ENCODE measurements around the gene OR2A42. TPM values are rescaled to one million over a fixed set of nuclear protein-coding genes. Genes with fewer than 3 reads are reported as not detected.
"Not testable (repeated sequence)": the region's sequence is repeated elsewhere in the genome, so short reads cannot be mapped to it uniquely, and the experiment has no call there.

OR2A42 gene
- polyA plus RNA-seq, 2 of the 4 experiments (the other 2 are of a cell fraction), result not detected

- H3K4me2 ChIP-seq; DNase-seq (ENCODE audit: low read depth in 1 of 2, low spot score in 1 of 2); H3K4me3 ChIP-seq; H3K9me3 ChIP-seq; CTCF ChIA-PET; POLR2A ChIA-PET; FAIRE-seq; H3K27ac ChIP-seq; H3K4me1 ChIP-seq: not testable (repeated sequence)
- peak in 1 of 2 experiments; percentile 21; a peak in 1 of 5 replicates for TF ChIP-seq RAD21 (conservative IDR thresholded peaks at IDR 0.05 in 1 of 2, IDR thresholded peaks at IDR 0.05 in 1 of 2)
- ATAC-seq, result peak in 1 of 2 experiments; percentile 79; a peak in 3 of 6 replicates
- WGBS (ENCODE audit: missing lambda C conversion rate), result 66% methylated on average over 7 of the region's 10 CpGs
Observed at GRCh38 chr7:144178380-144179164, 60.8 kb downstream of the OR2A42 start.

Other genes starting within 250 kb of the OR2A42 start
- not detected in 2 replicates for gene OR6B1, start 239.3 kb downstream of the OR2A42 start, polyA plus RNA-seq (2011; rRNA removed)
- not detected in 3 replicates for gene OR6B1, start 239.3 kb downstream of the OR2A42 start, polyA plus RNA-seq (2017; fragmentation: RNase III; extraction: RNeasy Plus Mini Kit Qiagen cat#74134 plus additional on column Dnase treatment)
- not detected in 2 replicates for gene OR2A5, start 190.7 kb downstream of the OR2A42 start, polyA plus RNA-seq (2011; rRNA removed)
- not detected in 3 replicates for gene OR2A5, start 190.7 kb downstream of the OR2A42 start, polyA plus RNA-seq (2017; fragmentation: RNase III; extraction: RNeasy Plus Mini Kit Qiagen cat#74134 plus additional on column Dnase treatment)
- gene OR2A25, start 169.8 kb downstream of the OR2A42 start, polyA plus RNA-seq (2011; rRNA removed), result not detected in 2 replicates
- gene OR2A25, start 169.8 kb downstream of the OR2A42 start, polyA plus RNA-seq (2017; fragmentation: RNase III; extraction: RNeasy Plus Mini Kit Qiagen cat#74134 plus additional on column Dnase treatment), result not detected in 3 replicates
- gene OR2A12, start 153.3 kb downstream of the OR2A42 start, polyA plus RNA-seq (2011; rRNA removed), result not detected in 2 replicates
- not detected in 3 replicates for gene OR2A12, start 153.3 kb downstream of the OR2A42 start, polyA plus RNA-seq (2017; fragmentation: RNase III; extraction: RNeasy Plus Mini Kit Qiagen cat#74134 plus additional on column Dnase treatment)
- gene OR2A2, start 130.0 kb downstream of the OR2A42 start, polyA plus RNA-seq (2011; rRNA removed), result not detected in 2 replicates
- not detected in 3 replicates for gene OR2A2, start 130.0 kb downstream of the OR2A42 start, polyA plus RNA-seq (2017; fragmentation: RNase III; extraction: RNeasy Plus Mini Kit Qiagen cat#74134 plus additional on column Dnase treatment)
- gene OR2A14, start 116.4 kb downstream of the OR2A42 start, polyA plus RNA-seq (2011; rRNA removed), result not detected in 2 replicates
- gene OR2A14, start 116.4 kb downstream of the OR2A42 start, polyA plus RNA-seq (2017; fragmentation: RNase III; extraction: RNeasy Plus Mini Kit Qiagen cat#74134 plus additional on column Dnase treatment), result not detected in 3 replicates
- 0.08 and 0.22 TPM in 2 replicates for gene CTAGE4, start 56.1 kb downstream of the OR2A42 start, polyA plus RNA-seq (2011; rRNA removed)
- gene CTAGE4, start 56.1 kb downstream of the OR2A42 start, polyA plus RNA-seq (2017; fragmentation: RNase III; extraction: RNeasy Plus Mini Kit Qiagen cat#74134 plus additional on column Dnase treatment), result not detected in 3 replicates
- 0.54 and 0.94 TPM in 2 replicates for gene ARHGEF35, start 43.8 kb downstream of the OR2A42 start, polyA plus RNA-seq (2011; rRNA removed)
- gene ARHGEF35, start 43.8 kb downstream of the OR2A42 start, polyA plus RNA-seq (2017; fragmentation: RNase III; extraction: RNeasy Plus Mini Kit Qiagen cat#74134 plus additional on column Dnase treatment), result 0.71 to 1.3 TPM (median 1.2 TPM) in 3 replicates
- not detected in 2 replicates for gene OR2A7, start 25.2 kb upstream of the OR2A42 start, polyA plus RNA-seq (2011; rRNA removed)
- gene OR2A7, start 25.2 kb upstream of the OR2A42 start, polyA plus RNA-seq (2017; fragmentation: RNase III; extraction: RNeasy Plus Mini Kit Qiagen cat#74134 plus additional on column Dnase treatment), result not detected in 3 replicates
- gene CTAGE8, start 29.7 kb upstream of the OR2A42 start, polyA plus RNA-seq (2011; rRNA removed), result 0.06 TPM in 1 of 2 replicates, not detected in the other
- not detected in 3 replicates for gene CTAGE8, start 29.7 kb upstream of the OR2A42 start, polyA plus RNA-seq (2017; fragmentation: RNase III; extraction: RNeasy Plus Mini Kit Qiagen cat#74134 plus additional on column Dnase treatment)
- gene OR2A1, start 72.8 kb upstream of the OR2A42 start, polyA plus RNA-seq (2011; rRNA removed), result not detected in 2 replicates
- gene OR2A1, start 72.8 kb upstream of the OR2A42 start, polyA plus RNA-seq (2017; fragmentation: RNase III; extraction: RNeasy Plus Mini Kit Qiagen cat#74134 plus additional on column Dnase treatment), result not detected in 3 replicates
- 2.3 and 2.8 TPM in 2 replicates for gene ARHGEF5, start 115.8 kb upstream of the OR2A42 start, polyA plus RNA-seq (2011; rRNA removed)
- gene ARHGEF5, start 115.8 kb upstream of the OR2A42 start, polyA plus RNA-seq (2017; fragmentation: RNase III; extraction: RNeasy Plus Mini Kit Qiagen cat#74134 plus additional on column Dnase treatment), result 2.1 to 2.6 TPM (median 2.5 TPM) in 3 replicates
- gene NOBOX, start 164.1 kb upstream of the OR2A42 start, polyA plus RNA-seq (2011; rRNA removed), result not detected in 2 replicates
- not detected in 3 replicates for gene NOBOX, start 164.1 kb upstream of the OR2A42 start, polyA plus RNA-seq (2017; fragmentation: RNase III; extraction: RNeasy Plus Mini Kit Qiagen cat#74134 plus additional on column Dnase treatment)